HG02970 (cell line): ENCODE data around the gene LRP1B.

ENCODE experiments used
- ATAC-seq: cut with Tn5 transposase; IDR thresholded peaks from one replicate; pipeline ENCODE4 v1.9.1; 2021; ENCODE audit warnings: mild to moderate bottlenecking, moderate library complexity, moderate number of reproducible peaks; ENCODE audit not compliant: unreplicated experiment, low FRiP score

LRP1B gene

GRCh38 chr2:141967503-141967902 is 163.3 kb downstream of the LRP1B start:
- no peak for ATAC-seq

- no peak for ATAC-seq
Observed at GRCh38 chr2:141959941-141960340, 170.9 kb downstream of the LRP1B start.

- ATAC-seq: no peak
Observed at GRCh38 chr2:141959016-141959415, 171.8 kb downstream of the LRP1B start.

- no peak for ATAC-seq
Observed at GRCh38 chr2:141957827-141958450, 172.9 kb downstream of the LRP1B start.

GRCh38 chr2:141957321-141957720 is 173.5 kb downstream of the LRP1B start:
- ATAC-seq: no peak

- no peak for ATAC-seq
Observed at GRCh38 chr2:141947396-141948114, 183.3 kb downstream of the LRP1B start.

- no peak for ATAC-seq
Observed at GRCh38 chr2:141946016-141946415, 184.8 kb downstream of the LRP1B start.

GRCh38 chr2:141943918-141944317 is 186.9 kb downstream of the LRP1B start:
- ATAC-seq: no peak

GRCh38 chr2:141942006-141942789 is 188.6 kb downstream of the LRP1B start:
- ATAC-seq: no peak

GRCh38 chr2:141941210-141941714 is 189.6 kb downstream of the LRP1B start:
- no peak for ATAC-seq

GRCh38 chr2:141940709-141941108 is 190.1 kb downstream of the LRP1B start:
- no peak for ATAC-seq

GRCh38 chr2:141933226-141933625 is 197.6 kb downstream of the LRP1B start:
- no peak for ATAC-seq

- no peak for ATAC-seq
Observed at GRCh38 chr2:141932261-141932660, 198.6 kb downstream of the LRP1B start.

- no peak for ATAC-seq
Observed at GRCh38 chr2:141931797-141932196, 199.0 kb downstream of the LRP1B start.

- no peak for ATAC-seq
Observed at GRCh38 chr2:141930803-141931202, 200.0 kb downstream of the LRP1B start.

GRCh38 chr2:141929331-141930252 is 201.2 kb downstream of the LRP1B start:
- ATAC-seq: no peak

GRCh38 chr2:141928476-141928875 is 202.3 kb downstream of the LRP1B start:
- no peak for ATAC-seq

- no peak for ATAC-seq
Observed at GRCh38 chr2:141927536-141927935, 203.3 kb downstream of the LRP1B start.

GRCh38 chr2:141925511-141925910 is 205.3 kb downstream of the LRP1B start:
- no peak for ATAC-seq

GRCh38 chr2:141923657-141924056 is 207.2 kb downstream of the LRP1B start:
- no peak for ATAC-seq
